ENCODE results near the gene EPS15. TPM values are rescaled to one million over a fixed set of nuclear protein-coding genes. Genes with fewer than 3 reads are reported as not detected.

The EPS15 gene
- total and polyA plus RNA-seq, 2 of the 8 experiments (the other 6 are each of a cell fraction or from before 2014, with no cell fraction given) = 15.9 to 57.2 TPM

- ChIA-PET CTCF (ENCODE audit: partially characterized antibody) (no interaction called here), POLR2A (ENCODE audit: partially characterized antibody) (interaction anchor here (0.9 kb wide), 1 partner anchor 8 kb away, joined by 3 read pairs; no protein-coding TSS in a partner anchor)
- Histone ChIP-seq H3K4ac (replicated peaks; ENCODE audit: insufficient read length, low read depth, low read length) (no peak overlapping the region), H3K18ac (ENCODE audit: extremely low read depth, low read length) (no peak overlapping the region), H4K5ac (ENCODE audit: insufficient read length, low read depth, low read length) (no peak overlapping the region), H3K27me3 (replicated peaks in 1 of 4; ENCODE audit: control insufficient read depth in 3 of 4, extremely low read depth in 1 of 4, insufficient read depth in 3 of 4, low read length in 3 of 4) (peaks cover 0 to 1% (median 0%) of the 10 kb centered on the region in 4 experiments; a peak in 1 of 7 replicates), H4K91ac (replicated peaks; ENCODE audit: insufficient read length, low read length) (no peak overlapping the region), H2BK5ac (ENCODE audit: low read depth, low read length) (no peak overlapping the region), H3K23ac (ENCODE audit: insufficient read length) (no peak overlapping the region), H2BK120ac (replicated peaks; ENCODE audit: low read depth, low read length) (no peak overlapping the region), H3K4me2 (ENCODE audit: insufficient read depth in 1 of 2, low read depth in 2 of 2, low read length in 2 of 2) (no peak overlapping the region), H3K79me1 (ENCODE audit: low read depth, low read length) (no peaks in the 10 kb centered on the region), H3K9ac (replicated peaks in 1 of 4; ENCODE audit: extremely low read depth in 1 of 4, low read depth in 3 of 4, low read length in 3 of 4) (no peak overlapping the region), H3K9me3 (ENCODE audit: insufficient read depth in 2 of 2, low read depth in 1 of 2, low read length in 1 of 2) (no peaks in the 10 kb centered on the region), H2AFZ (ENCODE audit: low read length) (no peak overlapping the region), H2BK20ac (ENCODE audit: low read length) (no peak overlapping the region), H4K20me1 (replicated peaks in 1 of 2; ENCODE audit: control insufficient read depth in 1 of 2, insufficient read depth in 2 of 2, low read length in 2 of 2) (no peaks in the 10 kb centered on the region), H3K36me3 (ENCODE audit: control insufficient read depth in 2 of 4, insufficient read depth in 4 of 4, low read length in 3 of 4) (peaks cover 0 to 7% (median 1%) of the 10 kb centered on the region in 4 experiments; a peak in 2 of 8 replicates), H2BK15ac (ENCODE audit: low read length) (no peak overlapping the region), H4K8ac (ENCODE audit: extremely low read depth, insufficient read depth, low read length) (no peak overlapping the region), H3K27ac (ENCODE audit: low read depth, low read length) (no peak overlapping the region), H3K56ac (replicated peaks; ENCODE audit: insufficient read length, low read depth, low read length) (no peak overlapping the region), H3K79me2 (ENCODE audit: control insufficient read depth in 1 of 2, insufficient read depth in 2 of 2, low read length in 2 of 2) (no peaks in the 10 kb centered on the region), H3K4me3 (ENCODE audit: extremely low read depth in 1 of 4, insufficient read depth in 2 of 4, low read depth in 3 of 4, low read length in 4 of 4) (no peak overlapping the region), H2AK5ac (ENCODE audit: low read depth, low read length) (no peak overlapping the region), H3K14ac (ENCODE audit: insufficient read length) (no peak overlapping the region), H3K4me1 (replicated peaks in 1 of 4; ENCODE audit: control insufficient read depth in 3 of 4, insufficient read depth in 4 of 4, low read length in 3 of 4) (no peaks in the 10 kb centered on the region), H2BK12ac (ENCODE audit: low read depth, low read length) (no peak overlapping the region), H3K23me2 (ENCODE audit: low read depth, low read length) (no peaks in the 10 kb centered on the region)
- no peak for FAIRE-seq
- no peak for DNase-seq (ENCODE audit: low read depth in 1 of 2, low spot score in 2 of 2)
- WGBS, 2 experiments (ENCODE audit: extremely low coverage in 1 of 2, insufficient coverage in 1 of 2, insufficient read length in 1 of 2, insufficient replicate concordance in 2 of 2, low coverage in 1 of 2, low lambda C conversion rate in 2 of 2, missing lambda C conversion rate in 1 of 2) = 92% methylated on average over 1 of the region's 1 CpG; no CpG with 5 or more reads in 1 of the 2 experiments
- TF ChIP-seq YY1 (IDR thresholded peaks at IDR 0.05; ENCODE audit: low read depth, low read length) = no peak
- no peak for TF ChIP-seq EP300 (IDR thresholded peaks at IDR 0.05; ENCODE audit: borderline replicate concordance in 1 of 2, low read depth in 2 of 2, low read length in 2 of 2)
Observed at GRCh38 chr1:51444096-51444495, 75.0 kb downstream of the EPS15 start.

Data from H1 (cell line).